Liver (tissue), 3 donors: ENCODE results near the gene ABCC2.

Experiments
- CTCF ChIP-seq: fragments of 150-350 bp; IDR thresholded peaks from 2 replicates; pipeline ENCODE4 v1.5.1; 2017; ENCODE audit warnings: improper control_type of control experiment, low read depth, low read length; ENCODE audit not compliant: missing input control
- SP1 ChIP-seq: IDR thresholded peaks from 2 replicates; pipeline ENCODE4 v1.6.1; 2018; ENCODE audit warnings: antibody characterized with exemption, mild to moderate bottlenecking
- TAF1 ChIP-seq: conservative IDR thresholded peaks from 2 replicates; pipeline ENCODE4 v1.6.1; 2016; ENCODE audit warnings: antibody characterized with exemption, mild to moderate bottlenecking
- ZBTB33 ChIP-seq: IDR thresholded peaks from 2 replicates; pipeline ENCODE4 v1.6.1; 2016; ENCODE audit warnings: antibody characterized with exemption
- donor health status: healthy.
- donor health status: healthy.

GRCh38 chr10:99849057-99849456, 66.6 kb downstream of the ABCC2 start:
- TF ChIP-seq CTCF (no peak), TAF1 (no peak), SP1 (no peak), ZBTB33 (no peak)
